Natural killer cell (primary cell): ENCODE measurements around the gene BCAP31. TPM values are rescaled to one million over a fixed set of nuclear protein-coding genes. Genes with fewer than 3 reads are reported as not detected.

ENCODE experiments used
- ATAC-seq, 3 donors: fragments of 150-1000 bp in 2 of 3; fragments of 200-7000 bp in 1 of 3; cut with Tn5 transposase; 1 replicate in 1 of 3; 2 replicates in 2 of 3; pipeline ENCODE4 v1.10.0; 2021; ENCODE audit warnings: mild to moderate bottlenecking in 2 of 3, moderate library complexity in 2 of 3
- DNase-seq, 2 donors: peaks; one replicate each; pipeline versions ENCODE4 v3.0.0 to v3.0.0-alpha.2; 2013 to 2021; ENCODE audit warnings: mixed read lengths in 1 of 2
- H3K27ac ChIP-seq: one replicate; pipeline ENCODE4 v1.5.1; 2013; ENCODE audit warnings: mild to moderate bottlenecking, low read length
- H3K27me3 ChIP-seq: one replicate; pipeline ENCODE4 v1.6.1; 2013; ENCODE audit warnings: low read length; ENCODE audit not compliant: control insufficient read depth, insufficient read depth
- H3K36me3 ChIP-seq: one replicate; pipeline ENCODE4 v1.6.1; 2013; ENCODE audit warnings: low read length; ENCODE audit not compliant: control insufficient read depth, insufficient read depth
- H3K4me1 ChIP-seq: one replicate; pipeline ENCODE4 v1.6.1; 2013; ENCODE audit warnings: low read length; ENCODE audit not compliant: control insufficient read depth, insufficient read depth
- H3K4me3 ChIP-seq: one replicate; pipeline ENCODE4 v1.5.1; 2013; ENCODE audit warnings: low read length
- H3K9me3 ChIP-seq: one replicate; pipeline ENCODE4 v1.6.1; 2013; ENCODE audit warnings: low read length; ENCODE audit not compliant: control insufficient read depth, insufficient read depth
- H3K27ac Mint-ChIP-seq, 2 donors: one replicate each; pipeline ENCODE4 v1.8.0; 2022; ENCODE audit warnings: mild to moderate bottlenecking in 2 of 2, mixed read lengths in 2 of 2, moderate library complexity in 1 of 2
- H3K27me3 Mint-ChIP-seq, 2 donors: one replicate each; pipeline ENCODE4 v1.8.0; 2022; ENCODE audit warnings: low read depth in 2 of 2, mixed read lengths in 2 of 2
- H3K36me3 Mint-ChIP-seq: one replicate; pipeline ENCODE4 v1.8.0; 2022; ENCODE audit warnings: mixed read lengths
- H3K4me1 Mint-ChIP-seq, 2 donors: one replicate each; pipeline ENCODE4 v1.8.0; 2022; ENCODE audit warnings: mixed read lengths in 2 of 2
- H3K4me3 Mint-ChIP-seq: one replicate; pipeline ENCODE4 v1.8.0; 2022; ENCODE audit warnings: mild to moderate bottlenecking, moderate library complexity, mixed read lengths
- H3K9me3 Mint-ChIP-seq, 2 donors: one replicate each; pipeline ENCODE4 v1.8.0; 2022; ENCODE audit warnings: mixed read lengths in 2 of 2
- CTCF ChIP-seq: fragments of 200-600 bp; IDR thresholded peaks from one replicate; pipeline ENCODE4 v1.8.0; 2022; ENCODE audit warnings: antibody characterized with exemption
- WGBS: methylation state at CpG from one replicate; pipeline ENCODE4 v1.1.7; 2013; ENCODE audit warnings: missing lambda C conversion rate; ENCODE audit not compliant: insufficient coverage; 5-methylcytosine and 5-hydroxymethylcytosine counted together
- intact Hi-C: fragments of 100-400 bp; cut with micrococcal nuclease; formaldehyde crosslinking; loops from one replicate; pipeline ENCODE4 v1.14.2; 2022
- total RNA-seq, 4 donors: library from RNA; stranded (reverse); fragments of 120-200 nt in 1 of 4; gene quantifications; one replicate each; pipeline versions ENCODE4 v1.2.3 to v1.2.4, GENCODE V29; 2013 to 2022

Gene BCAP31
- total RNA-seq, 3 donors from 2014 or later (not counting 1 experiment from before 2014, with no cell fraction given): 109 to 131 (median 119) TPM

- Histone ChIP-seq H3K4me1 (no peaks in the 10 kb centered on the region), H3K4me3 (no peak overlapping the region), H3K27ac (no peak overlapping the region), H3K36me3 (no peaks in the 10 kb centered on the region), H3K9me3 (no peaks in the 10 kb centered on the region), H3K27me3 (peaks cover 4% of the 10 kb centered on the region)
- Mint-ChIP-seq H3K9me3 (no peaks in the 10 kb centered on the region), H3K36me3 (no peaks in the 10 kb centered on the region), H3K4me3 (no peak overlapping the region), H3K27ac (no peak overlapping the region), H3K4me1 (peaks cover 4 to 6% of the 10 kb centered on the region in 2 donors), H3K27me3 (peaks cover 15 to 24% of the 10 kb centered on the region in 2 donors)
- DNase-seq: no peak
- no peak for TF ChIP-seq CTCF
- intact Hi-C loops: no loop called here
- no peak for ATAC-seq
- 78% methylated on average over 27 of the region's 27 CpGs for WGBS
These were observed 49.9 kb downstream of the BCAP31 start for GRCh38 chrX:153674219-153674851.

GRCh38 chrX:153673428-153674218 is 50.6 kb downstream of the BCAP31 start, which contains the start of gene PNCK:
PNCK (minus strand) TSS chrX:153673813; CDS start chrX:153673076, 737 bp downstream.
- H3K27me3 ChIP-seq: peaks cover 4% of the 10 kb centered on the region
- Mint-ChIP-seq H3K4me1 (peaks cover 4 to 6% of the 10 kb centered on the region in 2 donors), H3K9me3 (no peaks in the 10 kb centered on the region), H3K36me3 (no peaks in the 10 kb centered on the region), H3K27me3 (peaks cover 15 to 24% of the 10 kb centered on the region in 2 donors), H3K27ac (no peak within 1 kb of the TSS), H3K4me3 (no peak within 1 kb of the TSS)
- no peaks in the 10 kb centered on the region for H3K36me3 ChIP-seq
- intact Hi-C loops: no loop called here
- ATAC-seq: no peak
- no peak for DNase-seq
- no peak for TF ChIP-seq CTCF
- H3K9me3 ChIP-seq: no peaks in the 10 kb centered on the region
- WGBS: 9% methylated on average over 93 of the region's 98 CpGs
- no peaks in the 10 kb centered on the region for H3K4me1 ChIP-seq
- H3K27ac ChIP-seq: no peak within 1 kb of the TSS
- no peak within 1 kb of the TSS for H3K4me3 ChIP-seq

GRCh38 chrX:153672531-153673427 is 51.4 kb downstream of the BCAP31 start:
- H3K4me3 Mint-ChIP-seq: no peak overlapping the region
- intact Hi-C loops: no loop called here
- TF ChIP-seq CTCF: no peak
- peaks cover 20 to 24% of the 10 kb centered on the region in 2 donors for H3K27me3 Mint-ChIP-seq
- Histone ChIP-seq H3K4me3 (no peak overlapping the region), H3K27me3 (peaks cover 4% of the 10 kb centered on the region), H3K9me3 (no peaks in the 10 kb centered on the region), H3K27ac (no peak overlapping the region), H3K4me1 (peaks cover 4% of the 10 kb centered on the region), H3K36me3 (no peaks in the 10 kb centered on the region)
- ATAC-seq (no peak), DNase-seq (no peak)
- no peaks in the 10 kb centered on the region for H3K9me3 Mint-ChIP-seq
- no peak overlapping the region for H3K27ac Mint-ChIP-seq
- H3K36me3 Mint-ChIP-seq: no peaks in the 10 kb centered on the region
- 48% methylated on average over 41 of the region's 53 CpGs for WGBS
- peaks cover 8 to 10% of the 10 kb centered on the region in 2 donors for H3K4me1 Mint-ChIP-seq
